Stomach (tissue), 9 donors: Measurements from ENCODE around the gene SMYD3. TPM values are rescaled to one million over a fixed set of nuclear protein-coding genes. Genes with fewer than 3 reads are reported as not detected.

ENCODE experiments used
- DNase-seq, 2 donors: peaks; one replicate each; pipeline versions ENCODE4 v3.0.0 to v3.0.0-alpha.2; 2013 to 2019
- H3K27ac ChIP-seq, 5 donors: fragments of 200-600 bp in 4 of 5; sonication (generic) in 4 of 5; one replicate each; pipeline ENCODE4 v1.5.1; 2013 to 2019; ENCODE audit warnings: mild to moderate bottlenecking in 1 of 5, moderate library complexity in 1 of 5
- H3K27me3 ChIP-seq, 3 donors: fragments of 200-600 bp; sonication (generic); one replicate each; pipeline ENCODE4 v1.5.1; 2017 to 2019; ENCODE audit warnings: mixed run types in 1 of 3
- H3K36me3 ChIP-seq, 4 donors: fragments of 200-600 bp; sonication (generic); 1 replicate in 3 of 4; 2 replicates in 1 of 4; pipeline ENCODE4 v1.5.1; 2016 to 2019
- H3K4me1 ChIP-seq, 4 donors: fragments of 200-600 bp; sonication (generic); one replicate each; pipeline ENCODE4 v1.5.1; 2016 to 2019
- H3K4me3 ChIP-seq, 4 donors: fragments of 200-600 bp; sonication (generic) in 3 of 4; one replicate each; pipeline ENCODE4 v1.5.1; 2016 to 2019; ENCODE audit warnings: mild to moderate bottlenecking in 1 of 4
- H3K9me3 ChIP-seq, 4 donors: fragments of 200-600 bp; sonication (generic); one replicate each; pipeline ENCODE4 v1.5.1; 2016 to 2019
- CTCF ChIP-seq, 7 experiments: fragments of 450-650 bp in 4 of 7; fragments of 200-600 bp in 3 of 7; sonication (generic) in 3 of 7; IDR thresholded peaks; one replicate each; pipeline ENCODE4 v1.5.1; 2016 to 2019; ENCODE audit warnings: antibody characterized with exemption in 7 of 7, control low read depth in 2 of 7, mild to moderate bottlenecking in 1 of 7
- EP300 ChIP-seq: sonication (generic); formaldehyde crosslinking; IDR thresholded peaks from one replicate; pipeline ENCODE4 v1.6.1; 2017; ENCODE audit warnings: antibody characterized with exemption
- POLR2A ChIP-seq, 4 donors: fragments of 450-650 bp; IDR thresholded peaks; one replicate each; pipeline ENCODE4 v1.6.1; 2016; ENCODE audit warnings: antibody characterized with exemption in 4 of 4, control low read depth in 2 of 4, mild to moderate bottlenecking in 1 of 4, moderate library complexity in 1 of 4
- POLR2AphosphoS5 ChIP-seq, 3 donors: sonication (generic); formaldehyde crosslinking; IDR thresholded peaks; one replicate each; pipeline ENCODE4 v1.6.1; 2016; ENCODE audit warnings: antibody characterized with exemption in 3 of 3
- WGBS, 5 donors: extraction: QIAGEN DNeasy Blood & Tissue Kit in 3 of 5; methylation state at CpG; one replicate each; pipeline versions ENCODE4 v1.1.5 to v1.1.7; 2013 to 2018; 5-methylcytosine and 5-hydroxymethylcytosine counted together
- intact Hi-C: fragments of 100-400 bp; cut with DNase I; formaldehyde crosslinking; loops from one replicate; pipeline ENCODE4 v1.15.1; 2023; ENCODE audit warnings: low total_unique reads
- polyA plus RNA-seq, 3 donors: library from polyadenylated mRNA; stranded (reverse); fragments of 200-250 nt; gene quantifications; one replicate each; pipeline ENCODE4 v1.2.3, GENCODE V29; 2013
- total RNA-seq, 5 donors: library from RNA; depleted of rRNA; stranded (reverse); fragments of >200 nt; gene quantifications; one replicate each; pipeline versions ENCODE4 v1.1.0 to v1.2.3, GENCODE V29; 2014 to 2016
- donor health status: healthy with polysubstance abuse.
- donor health status: Bipolar disorder and iron deficiency.
- donor health status: healthy.

Gene SMYD3
- total and polyA plus RNA-seq, 8 donors = 6.4 to 196 (median 27.8) TPM

GRCh38 chr1:246245541-246245940 lies 261.5 kb downstream of the SMYD3 start:
- no peak overlapping the region for H3K27ac ChIP-seq
- intact Hi-C loops = no loop called here
- no peaks in the 10 kb centered on the region for H3K36me3 ChIP-seq
- no peak for DNase-seq
- H3K27me3 ChIP-seq = no peaks in the 10 kb centered on the region
- no peak overlapping the region for H3K4me3 ChIP-seq
- no peak for TF ChIP-seq POLR2AphosphoS5 (IDR thresholded peaks at IDR 0.05)
- no peak for TF ChIP-seq POLR2A (IDR thresholded peaks at IDR 0.05)
- no peak for TF ChIP-seq EP300
- TF ChIP-seq CTCF (IDR thresholded peaks at IDR 0.05) = no peak
- 88 to 97% (median 92%) methylated on average over 1 of the region's 1 CpG for WGBS, 5 donors
- H3K9me3 ChIP-seq = no peaks in the 10 kb centered on the region
- H3K4me1 ChIP-seq = no peaks in the 10 kb centered on the region

GRCh38 chr1:246232126-246232525 lies 275.0 kb downstream of the SMYD3 start:
- no peak overlapping the region for H3K4me3 ChIP-seq
- intact Hi-C loops = no loop called here
- H3K27me3 ChIP-seq = no peaks in the 10 kb centered on the region
- H3K27ac ChIP-seq = no peak overlapping the region
- WGBS, 5 donors = 83 to 92% (median 85%) methylated on average over 3 of the region's 3 CpGs
- H3K4me1 ChIP-seq = no peaks in the 10 kb centered on the region
- H3K36me3 ChIP-seq = no peaks in the 10 kb centered on the region
- H3K9me3 ChIP-seq = no peaks in the 10 kb centered on the region
- no peak for DNase-seq
- no peak for TF ChIP-seq POLR2AphosphoS5 (IDR thresholded peaks at IDR 0.05)
- no peak for TF ChIP-seq CTCF (IDR thresholded peaks at IDR 0.05)
- TF ChIP-seq POLR2A (IDR thresholded peaks at IDR 0.05) = no peak
- TF ChIP-seq EP300 = no peak

GRCh38 chr1:246226041-246226440 lies 281.0 kb downstream of the SMYD3 start:
- H3K27me3 ChIP-seq = no peaks in the 10 kb centered on the region
- DNase-seq = no peak
- H3K27ac ChIP-seq = no peak overlapping the region
- H3K4me1 ChIP-seq = no peaks in the 10 kb centered on the region
- no peak for TF ChIP-seq CTCF (IDR thresholded peaks at IDR 0.05)
- no peak for TF ChIP-seq POLR2AphosphoS5 (IDR thresholded peaks at IDR 0.05)
- TF ChIP-seq EP300 = no peak
- TF ChIP-seq POLR2A (IDR thresholded peaks at IDR 0.05) = no peak
- H3K4me3 ChIP-seq = no peak overlapping the region
- H3K36me3 ChIP-seq = no peaks in the 10 kb centered on the region
- H3K9me3 ChIP-seq = peaks cover 0 to 1% (median 0%) of the 10 kb centered on the region in 4 donors
- intact Hi-C loops = no loop called here
- 72 to 88% (median 82%) methylated on average over 2 of the region's 2 CpGs for WGBS, 5 donors

- 79 to 98% (median 95%) methylated on average over 8 to 14 of the region's 14 CpGs for WGBS, 5 donors
- H3K27ac ChIP-seq = no peak overlapping the region
- intact Hi-C loops = no loop called here
- no peak for DNase-seq
- H3K4me1 ChIP-seq = peaks cover 0 to 6% (median 0%) of the 10 kb centered on the region in 4 donors
- H3K27me3 ChIP-seq = no peaks in the 10 kb centered on the region
- peaks cover 0 to 7% (median 0%) of the 10 kb centered on the region in 4 donors for H3K9me3 ChIP-seq
- H3K4me3 ChIP-seq = no peak overlapping the region
- peaks cover 0 to 8% (median 0%) of the 10 kb centered on the region in 4 donors for H3K36me3 ChIP-seq
- TF ChIP-seq POLR2AphosphoS5 (IDR thresholded peaks at IDR 0.05) (no peak), EP300 (no peak), CTCF (IDR thresholded peaks at IDR 0.05) (no peak), POLR2A (IDR thresholded peaks at IDR 0.05) (no peak)
These were observed 285.4 kb downstream of the SMYD3 start for GRCh38 chr1:246221485-246222255.
